HUES6 (cell line): Measurements from ENCODE around the gene GOLGA6C.
"Not testable (repeated sequence)": the region's sequence is repeated elsewhere in the genome, so short reads cannot be mapped to it uniquely, and the experiment has no call there.

Experiments used
- H3K27ac ChIP-seq: 2 replicates; pipeline ENCODE4 v1.7.0; 2013; ENCODE audit warnings: low read depth, mild to moderate bottlenecking, low read length, inconsistent platforms
- H3K27me3 ChIP-seq: 2 replicates; pipeline ENCODE4 v1.6.1; 2013; ENCODE audit warnings: low read length; ENCODE audit not compliant: control insufficient read depth, insufficient read depth
- H3K36me3 ChIP-seq: 2 replicates; pipeline ENCODE4 v1.6.1; 2013; ENCODE audit warnings: low read length; ENCODE audit not compliant: control insufficient read depth, insufficient read depth
- H3K4me1 ChIP-seq: 2 replicates; pipeline ENCODE4 v1.6.1; 2013; ENCODE audit warnings: low read length; ENCODE audit not compliant: control insufficient read depth, insufficient read depth
- H3K4me3 ChIP-seq: 2 replicates; pipeline ENCODE4 v1.5.1; 2013; ENCODE audit warnings: low read depth, low read length
- H3K9ac ChIP-seq: one replicate; pipeline ENCODE4 v1.6.1; 2013; ENCODE audit warnings: mild to moderate bottlenecking, low read length
- H3K9me3 ChIP-seq: 2 replicates; pipeline ENCODE4 v1.6.1; 2013; ENCODE audit warnings: low read depth, low read length; ENCODE audit not compliant: control insufficient read depth, insufficient read depth

The GOLGA6C gene

GRCh38 chr15:75235760-75236729, 22.1 kb upstream of the GOLGA6C start:
- no peak overlapping the region for H3K4me3 ChIP-seq
- H3K36me3 ChIP-seq, result no peaks in the 10 kb centered on the region
- H3K27ac ChIP-seq, result no peak overlapping the region
- H3K4me1 ChIP-seq, result peaks cover 5% of the 10 kb centered on the region; the same call in 1 of the 2 replicates
- no peaks in the 10 kb centered on the region for H3K9me3 ChIP-seq
- H3K27me3 ChIP-seq, result 0 out of 2 replicates have a peak, but pooled peaks cover 3% of the 10 kb centered on the region
- no peak overlapping the region for H3K9ac ChIP-seq

- peaks cover 5% of the 10 kb centered on the region; the same call in 1 of the 2 replicates for H3K4me1 ChIP-seq
- H3K9ac ChIP-seq, result no peak overlapping the region
- no peaks in the 10 kb centered on the region for H3K36me3 ChIP-seq
- no peak overlapping the region for H3K4me3 ChIP-seq
- H3K9me3 ChIP-seq, result no peaks in the 10 kb centered on the region
- H3K27me3 ChIP-seq, result 0 out of 2 replicates have a peak, but pooled peaks cover 3% of the 10 kb centered on the region
- H3K27ac ChIP-seq, result no peak overlapping the region
Measured at GRCh38 chr15:75237316-75237982, 20.7 kb upstream of the GOLGA6C start.

DNA sequence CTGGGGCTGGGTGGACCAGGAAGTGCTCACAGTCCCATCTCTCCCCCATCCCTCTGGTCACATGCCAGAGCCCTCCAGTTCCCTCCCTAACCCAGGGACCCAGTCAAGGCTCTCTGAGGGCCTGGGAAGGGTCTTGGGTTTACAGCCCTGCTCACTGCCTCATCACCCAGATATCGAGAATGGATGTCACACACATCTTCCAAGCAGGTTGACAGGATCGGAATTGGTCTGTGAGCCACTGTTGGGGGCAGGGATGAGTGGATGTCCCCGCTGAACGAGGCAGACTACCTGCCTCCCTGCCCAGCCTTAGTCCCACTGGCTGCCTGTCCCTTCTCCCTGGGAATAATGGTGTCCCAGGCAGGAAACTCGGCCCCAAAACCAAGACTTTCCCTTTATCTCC, 20.0 kb upstream of the GOLGA6C start:
- Histone ChIP-seq H3K27me3 (0 out of 2 replicates have a peak, but pooled peaks cover 3% of the 10 kb centered on the region), H3K4me1 (peaks cover 5% of the 10 kb centered on the region; the same call in 1 of the 2 replicates), H3K9ac (no peak overlapping the region), H3K4me3 (no peak overlapping the region), H3K9me3 (no peaks in the 10 kb centered on the region), H3K27ac (no peak overlapping the region), H3K36me3 (no peaks in the 10 kb centered on the region)

GRCh38 chr15:75245741-75246140, 12.4 kb upstream of the GOLGA6C start:
- H3K4me1 ChIP-seq, H3K27ac ChIP-seq, H3K27me3 ChIP-seq: not testable (repeated sequence)

GRCh38 chr15:75248991-75249390, 9.1 kb upstream of the GOLGA6C start:
- not testable (repeated sequence) for H3K27ac ChIP-seq, H3K9ac ChIP-seq, H3K9me3 ChIP-seq, H3K36me3 ChIP-seq, H3K27me3 ChIP-seq, H3K4me3 ChIP-seq
- H3K4me1 ChIP-seq, result peaks cover 21% of the 10 kb centered on the region

More at GRCh38 chr15:75245741-75246140, 12.4 kb upstream of the GOLGA6C start:
- not testable (repeated sequence) for H3K9me3 ChIP-seq, H3K36me3 ChIP-seq, H3K4me3 ChIP-seq, H3K9ac ChIP-seq

DNA sequence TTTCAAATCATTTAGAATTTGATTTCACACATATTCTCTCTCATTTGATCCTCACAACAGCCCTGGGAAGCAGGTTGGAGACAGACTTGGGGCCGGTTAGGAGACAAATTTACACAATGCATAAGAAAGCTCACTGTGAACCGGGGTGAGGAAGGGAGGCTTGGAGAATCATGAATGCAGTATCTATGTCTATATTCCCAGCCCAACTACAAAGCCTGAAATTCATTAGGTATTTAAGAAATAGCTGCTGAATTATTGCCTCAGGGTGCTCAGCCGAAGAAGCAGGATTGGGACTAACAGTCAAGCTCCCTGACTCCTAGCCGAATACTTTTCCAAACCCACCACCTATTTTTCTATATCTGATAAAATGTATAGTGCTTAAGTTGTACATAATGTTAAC, 8.4 kb upstream of the GOLGA6C start:
- no peak overlapping the region for H3K4me3 ChIP-seq
- no peak overlapping the region for H3K9ac ChIP-seq
- no peak overlapping the region for H3K27ac ChIP-seq
- peaks cover 21% of the 10 kb centered on the region for H3K4me1 ChIP-seq
- no peaks in the 10 kb centered on the region for H3K9me3 ChIP-seq
- no peaks in the 10 kb centered on the region for H3K36me3 ChIP-seq
- H3K27me3 ChIP-seq, result no peaks in the 10 kb centered on the region

DNA sequence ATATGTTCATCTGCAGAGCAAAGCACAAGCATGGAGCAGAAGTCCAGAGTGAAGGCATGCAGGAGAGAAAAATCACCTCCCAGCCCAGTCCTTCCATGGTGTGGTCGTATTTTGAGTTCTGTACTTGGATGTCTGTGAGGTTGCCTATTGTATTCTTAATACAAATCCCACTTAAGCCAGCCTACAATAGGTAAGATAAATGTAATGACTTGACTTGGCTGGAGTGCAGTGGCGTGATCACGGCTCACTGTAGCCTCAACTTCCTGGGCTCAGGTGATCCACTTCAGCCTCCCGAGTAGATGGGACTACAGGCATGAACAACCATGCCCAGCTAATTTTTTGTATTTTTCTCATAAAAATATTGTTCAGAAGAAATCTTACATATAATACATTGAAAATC, 6.8 kb upstream of the GOLGA6C start:
- H3K27me3 ChIP-seq, H3K27ac ChIP-seq, H3K4me3 ChIP-seq: not testable (repeated sequence)

DNA sequence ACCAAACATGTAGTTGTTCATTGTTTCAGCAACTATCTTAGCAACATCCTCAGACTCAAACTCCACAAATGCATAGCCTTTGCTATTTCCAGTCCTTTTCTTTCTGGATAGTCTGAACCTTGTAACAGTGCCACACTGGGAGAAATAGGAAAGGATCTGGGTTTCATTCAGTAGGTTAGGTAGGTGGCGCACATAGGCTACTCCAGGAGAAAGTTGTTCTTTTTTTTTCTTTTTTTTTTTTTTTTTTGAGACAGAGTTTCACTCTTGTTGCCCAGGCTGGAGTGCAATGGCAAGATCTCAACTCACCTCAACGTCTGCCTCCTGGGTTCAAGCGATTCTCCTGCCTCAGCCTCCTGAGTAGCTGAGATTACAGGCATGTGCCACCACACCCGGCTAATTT, 5.8 kb upstream of the GOLGA6C start:
- H3K27ac ChIP-seq, H3K27me3 ChIP-seq, H3K36me3 ChIP-seq, H3K9me3 ChIP-seq, H3K4me3 ChIP-seq, H3K9ac ChIP-seq: not testable (repeated sequence)
- H3K4me1 ChIP-seq, result peaks cover 21% of the 10 kb centered on the region

More for the DNA sequence above, 6.8 kb upstream of the GOLGA6C start:
- peaks cover 21% of the 10 kb centered on the region for H3K4me1 ChIP-seq
- not testable (repeated sequence) for H3K36me3 ChIP-seq, H3K9ac ChIP-seq, H3K9me3 ChIP-seq

DNA sequence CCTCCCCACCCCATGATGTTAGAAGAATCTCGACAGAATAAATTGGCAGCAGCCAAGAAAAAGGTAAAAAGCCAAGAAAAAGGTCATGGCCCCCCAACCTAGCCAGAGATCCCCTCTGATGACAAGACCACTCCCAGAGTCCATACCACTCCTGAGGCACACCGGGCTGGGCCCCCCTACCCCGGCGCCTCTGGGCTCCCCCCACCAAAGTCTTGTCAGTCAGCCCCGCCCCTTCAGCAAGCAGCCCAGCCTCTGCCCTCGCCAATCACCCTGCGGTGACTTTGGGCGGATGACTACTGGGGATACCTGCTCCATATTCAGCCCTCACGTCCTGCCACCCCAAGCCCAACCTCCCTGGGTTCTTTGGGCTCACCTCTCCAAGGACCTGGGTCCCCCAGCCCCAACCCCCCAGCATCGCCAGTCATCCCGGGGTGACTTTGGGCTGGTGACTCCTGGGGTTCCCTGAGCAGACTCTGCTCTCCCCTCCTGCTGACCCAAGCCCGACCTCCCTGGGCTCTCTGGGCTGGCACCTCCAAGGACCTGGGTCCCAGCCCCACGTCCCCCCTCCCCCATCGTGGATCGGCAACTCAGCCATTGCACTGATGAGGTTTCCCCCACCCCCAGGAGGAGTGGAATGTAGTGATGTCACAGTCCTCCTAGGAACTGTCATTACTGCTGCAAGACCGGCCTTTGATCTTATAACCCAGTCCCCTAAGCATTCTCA, 648 bp downstream of the GOLGA6C start:
- H3K4me1 ChIP-seq, H3K27me3 ChIP-seq, H3K4me3 ChIP-seq, H3K9ac ChIP-seq, H3K27ac ChIP-seq, H3K36me3 ChIP-seq, H3K9me3 ChIP-seq: not testable (repeated sequence)

DNA sequence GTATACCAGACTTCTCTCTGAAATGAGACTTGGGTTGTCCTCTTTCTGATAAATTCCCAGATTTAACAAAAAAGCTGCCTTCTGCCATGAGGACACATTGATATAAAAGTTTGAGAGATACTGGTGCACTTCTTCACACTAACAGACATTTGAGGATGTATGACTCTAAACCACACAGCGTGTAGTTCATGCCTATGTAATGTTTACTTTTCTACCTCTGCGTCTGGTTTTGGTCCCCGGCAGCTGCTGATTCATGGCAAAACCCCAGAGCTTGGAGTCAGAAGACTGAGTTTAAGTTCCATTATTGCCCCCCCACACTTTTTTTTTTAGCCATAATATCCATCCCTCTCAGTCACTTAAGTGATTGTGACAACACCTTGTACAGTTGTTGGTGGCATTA, 1.7 kb downstream of the GOLGA6C start:
- H3K4me1 ChIP-seq, H3K9me3 ChIP-seq, H3K27ac ChIP-seq, H3K9ac ChIP-seq, H3K27me3 ChIP-seq, H3K36me3 ChIP-seq, H3K4me3 ChIP-seq: not testable (repeated sequence)
